Retinal pigment epithelial cell (primary cell): ENCODE results near the gene FAM153A.
"Not testable (repeated sequence)": the region's sequence is repeated elsewhere in the genome, so short reads cannot be mapped to it uniquely, and the experiment has no call there.

Experiments used
- DNase-seq: peaks from one replicate; pipeline ENCODE4 v3.0.0-alpha.2; 2010; ENCODE audit warnings: low read depth
- H3K4me3 ChIP-seq: 2 replicates; pipeline ENCODE4 v1.5.1; 2011; ENCODE audit warnings: mild to moderate bottlenecking, low read length, control low read depth, moderate library complexity

FAM153A gene

DNA sequence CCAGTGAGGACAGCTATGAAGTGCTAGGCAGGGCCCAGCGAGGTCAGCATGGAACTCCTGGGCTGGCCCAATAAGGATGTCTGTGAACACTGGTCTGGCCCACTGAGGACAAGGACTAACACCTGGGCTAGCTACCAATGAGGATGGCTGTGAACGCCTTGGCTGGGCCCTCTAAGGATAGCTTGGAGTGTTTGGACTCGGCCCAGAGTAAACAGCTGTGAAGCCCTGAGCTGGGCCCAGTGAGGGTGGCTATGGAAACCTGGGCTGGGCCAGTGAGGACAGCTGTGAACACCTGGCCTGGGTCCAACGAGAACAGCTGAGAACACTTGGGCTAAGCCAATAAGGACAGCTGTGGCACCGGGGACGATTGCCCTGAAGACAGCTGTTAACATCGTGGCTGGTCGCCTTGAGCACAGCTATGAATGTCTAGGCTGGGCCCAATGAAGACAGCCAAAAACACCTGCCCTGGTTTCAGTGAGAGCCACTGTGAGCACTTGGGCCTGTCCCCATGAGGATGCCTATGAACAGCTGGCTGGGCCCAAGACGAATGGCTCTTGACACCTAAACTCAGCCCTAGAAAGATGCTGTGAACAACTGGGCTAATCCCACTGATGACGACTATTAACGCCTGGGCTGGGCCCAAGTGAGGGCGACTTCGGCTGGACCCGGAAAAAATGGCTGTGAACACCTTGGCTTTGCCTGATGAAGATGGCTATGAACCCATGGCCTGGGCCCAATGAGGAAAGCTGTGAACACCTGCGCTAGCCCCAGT, 18.8 kb downstream of the FAM153A start:
- DNase-seq, H3K4me3 ChIP-seq: not testable (repeated sequence)

- not testable (repeated sequence) for H3K4me3 ChIP-seq, DNase-seq
These were observed 21.7 kb downstream of the FAM153A start for GRCh38 chr5:177760954-177761353.

DNA sequence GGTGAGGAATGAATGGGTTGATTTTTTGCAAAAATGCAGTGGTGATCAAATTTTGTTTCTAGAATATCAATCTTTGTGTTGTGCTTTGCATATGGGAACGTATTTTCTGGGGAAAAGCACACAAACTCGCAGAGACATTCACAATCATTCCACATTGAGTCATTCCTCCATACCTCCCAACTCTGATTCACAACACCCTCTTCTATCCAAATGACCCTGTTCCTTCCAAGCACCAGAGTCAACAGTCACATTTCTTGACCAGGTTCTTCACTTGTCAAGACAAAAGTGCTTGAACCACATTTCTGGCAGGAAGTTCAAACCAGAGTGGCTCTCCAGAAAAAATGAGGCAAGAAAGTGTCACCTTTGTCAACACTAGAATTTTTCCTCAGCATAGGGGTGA, 35.3 kb downstream of the FAM153A start:
- not testable (repeated sequence) for DNase-seq, H3K4me3 ChIP-seq

GRCh38 chr5:177724858-177725257, 57.8 kb downstream of the FAM153A start:
- not testable (repeated sequence) for H3K4me3 ChIP-seq, DNase-seq

GRCh38 chr5:177723831-177724485, 58.7 kb downstream of the FAM153A start:
- not testable (repeated sequence) for H3K4me3 ChIP-seq, DNase-seq

- not testable (repeated sequence) for DNase-seq, H3K4me3 ChIP-seq
These were observed 59.9 kb downstream of the FAM153A start for GRCh38 chr5:177722829-177723228.

GRCh38 chr5:177719989-177720388, 62.7 kb downstream of the FAM153A start:
- DNase-seq, H3K4me3 ChIP-seq: not testable (repeated sequence)

DNA sequence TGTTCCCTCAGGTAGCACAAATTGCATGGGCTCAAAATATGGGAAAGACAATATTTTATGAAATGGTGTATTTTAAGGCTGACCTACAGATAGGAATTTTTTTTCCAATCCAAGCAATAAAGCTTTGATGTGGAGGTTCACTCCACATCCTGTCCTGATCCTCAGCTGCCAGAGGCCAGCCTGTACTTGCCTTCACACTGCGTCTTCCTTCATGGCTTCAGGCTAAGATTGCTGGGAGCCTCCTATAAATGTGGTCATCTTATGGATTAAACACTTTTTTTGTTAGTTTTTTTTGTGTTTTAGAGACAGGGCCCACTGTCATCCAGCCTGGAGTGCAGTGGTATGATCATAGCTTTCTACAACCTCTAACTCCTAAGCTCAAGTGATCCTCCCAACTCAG, 67.3 kb downstream of the FAM153A start:
- not testable (repeated sequence) for H3K4me3 ChIP-seq, DNase-seq

DNA sequence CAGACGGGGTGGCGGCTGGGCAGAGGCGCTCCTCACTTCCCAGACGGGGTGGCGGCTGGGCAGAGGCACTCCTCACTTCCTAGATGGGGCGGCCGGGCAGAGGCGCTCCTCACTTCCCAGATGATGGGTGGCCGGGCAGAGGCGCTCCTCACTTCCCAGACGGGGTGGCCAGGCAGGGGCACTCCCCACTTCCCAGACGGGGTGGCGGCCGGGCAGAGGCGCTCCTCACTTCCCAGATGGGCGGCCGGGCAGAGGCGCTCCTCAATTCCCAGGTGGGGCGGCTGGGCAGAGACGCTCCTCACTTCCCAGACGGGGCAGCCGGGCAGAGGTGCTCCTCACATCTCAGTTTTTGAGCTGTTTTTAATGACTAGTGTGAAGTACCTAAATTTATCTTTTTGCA, 86.6 kb downstream of the FAM153A start:
- H3K4me3 ChIP-seq, DNase-seq: not testable (repeated sequence)

DNA sequence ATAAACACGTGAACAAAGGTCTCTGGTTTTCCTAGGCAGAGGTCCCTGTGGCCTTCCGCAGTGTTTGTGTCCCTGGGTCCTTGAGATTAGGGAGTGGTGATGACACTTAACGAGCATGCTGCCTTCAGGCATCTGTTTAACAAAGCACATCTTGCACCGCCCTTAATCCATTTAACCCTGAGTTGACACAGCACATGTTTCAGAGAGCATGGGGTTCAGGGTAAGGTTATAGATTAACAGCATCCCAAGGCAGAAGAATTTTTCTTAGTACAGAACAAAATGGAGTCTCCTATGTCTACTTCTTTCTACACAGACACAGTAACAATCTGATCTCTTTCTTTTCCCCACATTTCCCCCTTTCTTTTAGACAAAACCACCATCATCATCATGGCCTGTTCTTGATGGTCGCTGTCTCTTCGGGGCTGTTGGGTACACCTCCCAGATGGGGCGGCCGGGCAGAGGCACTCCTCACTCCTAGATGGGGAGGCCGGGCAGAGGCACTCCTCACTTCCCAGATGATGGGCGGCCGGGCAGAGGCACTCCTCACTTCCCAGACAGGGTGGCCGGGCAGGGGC, 87.3 kb downstream of the FAM153A start:
- H3K4me3 ChIP-seq, DNase-seq: not testable (repeated sequence)

- not testable (repeated sequence) for DNase-seq, H3K4me3 ChIP-seq
These were observed 88.2 kb downstream of the FAM153A start for GRCh38 chr5:177694518-177694835.

GRCh38 chr5:177693671-177694517, 88.8 kb downstream of the FAM153A start:
- not testable (repeated sequence) for DNase-seq, H3K4me3 ChIP-seq

GRCh38 chr5:177692969-177693368, 89.7 kb downstream of the FAM153A start:
- not testable (repeated sequence) for DNase-seq, H3K4me3 ChIP-seq

DNA sequence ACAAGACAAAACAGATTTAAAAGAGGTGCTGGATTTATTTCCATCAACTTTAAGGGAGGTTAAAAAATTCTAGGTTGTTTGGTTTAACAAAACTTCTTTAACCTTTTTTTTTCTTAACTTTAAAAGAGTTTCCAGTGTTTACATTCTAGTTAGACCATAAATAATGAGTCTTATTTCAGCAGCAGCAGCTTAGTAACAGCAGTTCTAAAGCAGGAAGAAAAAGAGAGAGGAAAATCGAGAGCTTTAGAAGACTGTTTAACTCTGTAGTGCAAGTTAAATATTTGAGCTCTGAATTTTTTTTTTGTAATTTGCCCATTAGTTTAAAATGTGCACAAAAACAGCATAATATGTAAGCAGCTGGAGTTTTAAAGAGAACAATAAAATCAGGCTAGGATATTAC, 90.2 kb downstream of the FAM153A start:
- DNase-seq, H3K4me3 ChIP-seq: not testable (repeated sequence)

DNA sequence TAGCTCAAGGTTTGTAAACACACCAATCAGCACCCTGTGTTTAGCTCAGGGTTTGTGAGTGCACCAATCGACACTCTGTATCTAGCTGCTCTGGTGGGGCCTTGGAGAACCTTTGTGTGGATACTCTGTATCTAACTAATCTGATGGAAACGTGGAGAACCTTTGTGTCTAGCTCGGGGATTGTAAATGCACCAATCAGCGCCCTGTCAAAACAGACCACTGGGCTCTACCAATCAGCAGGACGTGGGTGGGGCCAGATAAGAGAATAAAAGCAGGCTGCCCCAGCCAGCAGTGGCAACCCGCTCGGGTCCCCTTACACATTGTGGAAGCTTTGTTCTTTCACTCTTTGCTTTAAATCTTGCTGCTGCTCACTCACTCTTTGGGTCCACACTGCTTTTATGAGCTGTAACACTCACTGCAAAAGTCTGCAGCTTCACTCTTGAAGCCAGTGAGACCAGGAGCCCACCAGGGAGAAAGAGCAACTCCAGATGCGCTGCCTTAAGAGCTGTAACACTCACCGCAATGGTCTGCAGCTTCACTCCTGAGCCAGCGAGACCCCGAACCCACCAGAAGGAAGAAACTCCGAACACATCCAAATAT, 93.6 kb downstream of the FAM153A start:
- H3K4me3 ChIP-seq, DNase-seq: not testable (repeated sequence)

GRCh38 chr5:177688091-177688490, 94.6 kb downstream of the FAM153A start:
- DNase-seq, H3K4me3 ChIP-seq: not testable (repeated sequence)

DNA sequence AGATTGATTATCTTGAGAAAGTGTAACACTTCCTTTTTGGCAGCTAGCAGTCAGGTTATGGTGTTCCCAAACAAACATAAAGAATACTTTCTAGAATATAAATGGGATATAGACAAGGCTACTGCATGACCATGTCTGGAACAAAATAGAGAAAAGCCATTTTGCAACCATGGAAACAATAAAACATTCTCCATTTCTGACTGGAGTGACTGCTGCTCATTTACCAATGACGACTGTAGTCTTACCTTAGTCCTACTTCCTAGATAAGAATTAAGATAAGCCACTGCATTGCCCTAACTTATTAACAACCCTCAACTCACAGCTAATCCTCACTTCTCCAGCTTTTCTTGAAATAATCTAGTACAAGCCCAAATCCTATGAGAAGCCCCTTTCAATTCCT, 100.8 kb downstream of the FAM153A start:
- DNase-seq, H3K4me3 ChIP-seq: not testable (repeated sequence)
